Measurements from ENCODE around the gene ACTG1. TPM values are rescaled to one million over a fixed set of nuclear protein-coding genes. Genes with fewer than 3 reads are reported as not detected.

Gene ACTG1
- total RNA-seq, 1 experiment from 2014 or later, result 4,160 TPM

GRCh38 chr17:81489998-81490992 is 22.3 kb downstream of the ACTG1 start:
- no peak overlapping the region for H2AFZ ChIP-seq (ENCODE audit: low read length)

More at GRCh38 chr17:81489998-81490992, 22.3 kb downstream of the ACTG1 start:
- Histone ChIP-seq H3T11ph (ENCODE audit: low read length) (no peak overlapping the region), H3K18ac (ENCODE audit: insufficient read length, low read depth, low read length) (no peak overlapping the region), H2BK120ac (ENCODE audit: low read depth, low read length, poor library complexity, severe bottlenecking) (no peak overlapping the region), H4K8ac (replicated peaks; ENCODE audit: insufficient read length, low read depth, low read length) (no peak overlapping the region), H2BK20ac (ENCODE audit: low read depth, low read length, poor library complexity, severe bottlenecking) (no peak overlapping the region), H4K5ac (ENCODE audit: insufficient read length, low read depth, low read length) (no peak overlapping the region), H3K4ac (ENCODE audit: low read depth, low read length) (no peak overlapping the region), H3K79me1 (ENCODE audit: insufficient read depth, low read depth, low read length, poor library complexity, severe bottlenecking) (no peaks in the 10 kb centered on the region), H3K14ac (ENCODE audit: insufficient read depth, low read length) (peak overlapping the region; percentile 1; the same call in 1 of the 2 replicates), H3K56ac (ENCODE audit: insufficient read length, low read depth, low read length) (no peak overlapping the region), H3K23ac (ENCODE audit: insufficient read length, low read depth, low read length) (no peak overlapping the region), H2BK12ac (ENCODE audit: insufficient read length, low read depth, low read length) (no peak overlapping the region), H3K27me3 (ENCODE audit: insufficient read depth, low read length) (no peaks in the 10 kb centered on the region; the same call in 1 of the 2 replicates), H3K9ac (ENCODE audit: extremely low read depth, insufficient read length, low read length) (no peak overlapping the region), H2BK5ac (ENCODE audit: insufficient read length, low read length) (no peak overlapping the region), H3K9me3 (ENCODE audit: control insufficient read depth, low read depth, low read length) (no peaks in the 10 kb centered on the region), H4K20me1 (ENCODE audit: control insufficient read depth, insufficient read depth, insufficient read length) (no peaks in the 10 kb centered on the region), H3K79me2 (ENCODE audit: insufficient read depth, low read length) (no peaks in the 10 kb centered on the region), H2AK5ac (ENCODE audit: insufficient read length, low read length) (no peak overlapping the region), H2BK15ac (ENCODE audit: low read depth, low read length) (no peak overlapping the region), H3K23me2 (ENCODE audit: insufficient read length, low read depth, low read length, poor library complexity, severe bottlenecking) (peaks cover 5% of the 10 kb centered on the region), H4K91ac (ENCODE audit: insufficient read length, low read depth, low read length) (no peak overlapping the region), H3K4me2 (ENCODE audit: insufficient read depth, insufficient read length, low read length) (peak overlapping the region; percentile 16), H3K27ac (ENCODE audit: insufficient read length, low read depth, low read length) (no peak overlapping the region), H3K4me1 (ENCODE audit: insufficient read depth, low read length) (peaks cover 3% of the 10 kb centered on the region; the same call in 1 of the 2 replicates)
- Mint-ChIP-seq H3K9me3 (no peaks in the 10 kb centered on the region), H3K36me3 (ENCODE audit: insufficient read depth in 1 of 3, low read depth in 3 of 3) (no peaks in the 10 kb centered on the region), H3K4me1 (peaks cover 32 to 41% of the 10 kb centered on the region in 2 experiments), H3K27ac (peak overlapping the region in 1 of 3 experiments; percentile 76; a peak in 1 of 7 replicates), H3K4me3 (peak overlapping the region; percentile 48 to 69), H3K27me3 (ENCODE audit: low read depth) (peaks cover 61% of the 10 kb centered on the region)
- WGBS (ENCODE audit: extremely low coverage, insufficient read length, low lambda C conversion rate), result no CpG with 5 or more reads among the region's 14 CpGs
- DNase-seq, result no peak
- TF ChIP-seq, protein P1, sequence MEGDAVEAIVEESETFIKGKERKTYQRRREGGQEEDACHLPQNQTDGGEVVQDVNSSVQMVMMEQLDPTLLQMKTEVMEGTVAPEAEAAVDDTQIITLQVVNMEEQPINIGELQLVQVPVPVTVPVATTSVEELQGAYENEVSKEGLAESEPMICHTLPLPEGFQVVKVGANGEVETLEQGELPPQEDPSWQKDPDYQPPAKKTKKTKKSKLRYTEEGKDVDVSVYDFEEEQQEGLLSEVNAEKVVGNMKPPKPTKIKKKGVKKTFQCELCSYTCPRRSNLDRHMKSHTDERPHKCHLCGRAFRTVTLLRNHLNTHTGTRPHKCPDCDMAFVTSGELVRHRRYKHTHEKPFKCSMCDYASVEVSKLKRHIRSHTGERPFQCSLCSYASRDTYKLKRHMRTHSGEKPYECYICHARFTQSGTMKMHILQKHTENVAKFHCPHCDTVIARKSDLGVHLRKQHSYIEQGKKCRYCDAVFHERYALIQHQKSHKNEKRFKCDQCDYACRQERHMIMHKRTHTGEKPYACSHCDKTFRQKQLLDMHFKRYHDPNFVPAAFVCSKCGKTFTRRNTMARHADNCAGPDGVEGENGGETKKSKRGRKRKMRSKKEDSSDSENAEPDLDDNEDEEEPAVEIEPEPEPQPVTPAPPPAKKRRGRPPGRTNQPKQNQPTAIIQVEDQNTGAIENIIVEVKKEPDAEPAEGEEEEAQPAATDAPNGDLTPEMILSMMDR (conservative IDR thresholded peaks at IDR 0.05), result no peak

Data from H9 (cell line).